Ectodermal cell (in vitro differentiated cells): Measurements from ENCODE around the gene PAPPA. TPM values are rescaled to one million over a fixed set of nuclear protein-coding genes. Genes with fewer than 3 reads are reported as not detected.

ENCODE experiments used
- H3K27ac ChIP-seq: 2 replicates; pipeline ENCODE4 v1.7.0; 2013; ENCODE audit warnings: mild to moderate bottlenecking, low read depth, low read length; ENCODE audit not compliant: insufficient read depth, poor library complexity, severe bottlenecking
- H3K27me3 ChIP-seq: 2 replicates; pipeline ENCODE4 v1.7.0; 2013; ENCODE audit warnings: mild to moderate bottlenecking, low read length; ENCODE audit not compliant: insufficient read depth, control insufficient read depth, poor library complexity, severe bottlenecking
- H3K36me3 ChIP-seq: one replicate; pipeline ENCODE4 v1.7.0; 2013; ENCODE audit warnings: low read length; ENCODE audit not compliant: control insufficient read depth, insufficient read depth
- H3K4me1 ChIP-seq: one replicate; pipeline ENCODE4 v1.7.0; 2013; ENCODE audit warnings: low read length; ENCODE audit not compliant: control insufficient read depth, insufficient read depth
- H3K4me3 ChIP-seq: 2 replicates; pipeline ENCODE4 v1.7.0; 2013; ENCODE audit warnings: low read depth, low read length, control low read depth; ENCODE audit not compliant: insufficient read depth
- H3K9me3 ChIP-seq: 2 replicates; pipeline ENCODE4 v1.7.0; 2013; ENCODE audit warnings: mild to moderate bottlenecking, low read length, moderate library complexity; ENCODE audit not compliant: control insufficient read depth
- WGBS, 2 experiments: methylation state at CpG; one replicate each; pipeline ENCODE4 v1.1.7; 2013; ENCODE audit warnings: missing lambda C conversion rate in 2 of 2; 5-methylcytosine and 5-hydroxymethylcytosine counted together
- polyA plus RNA-seq, 4 experiments: library from polyadenylated mRNA; stranded (reverse); fragments of 50-300 nt; gene quantifications; one replicate each; pipeline ENCODE4 v1.2.3, GENCODE V29; 2013

PAPPA gene, protein sequence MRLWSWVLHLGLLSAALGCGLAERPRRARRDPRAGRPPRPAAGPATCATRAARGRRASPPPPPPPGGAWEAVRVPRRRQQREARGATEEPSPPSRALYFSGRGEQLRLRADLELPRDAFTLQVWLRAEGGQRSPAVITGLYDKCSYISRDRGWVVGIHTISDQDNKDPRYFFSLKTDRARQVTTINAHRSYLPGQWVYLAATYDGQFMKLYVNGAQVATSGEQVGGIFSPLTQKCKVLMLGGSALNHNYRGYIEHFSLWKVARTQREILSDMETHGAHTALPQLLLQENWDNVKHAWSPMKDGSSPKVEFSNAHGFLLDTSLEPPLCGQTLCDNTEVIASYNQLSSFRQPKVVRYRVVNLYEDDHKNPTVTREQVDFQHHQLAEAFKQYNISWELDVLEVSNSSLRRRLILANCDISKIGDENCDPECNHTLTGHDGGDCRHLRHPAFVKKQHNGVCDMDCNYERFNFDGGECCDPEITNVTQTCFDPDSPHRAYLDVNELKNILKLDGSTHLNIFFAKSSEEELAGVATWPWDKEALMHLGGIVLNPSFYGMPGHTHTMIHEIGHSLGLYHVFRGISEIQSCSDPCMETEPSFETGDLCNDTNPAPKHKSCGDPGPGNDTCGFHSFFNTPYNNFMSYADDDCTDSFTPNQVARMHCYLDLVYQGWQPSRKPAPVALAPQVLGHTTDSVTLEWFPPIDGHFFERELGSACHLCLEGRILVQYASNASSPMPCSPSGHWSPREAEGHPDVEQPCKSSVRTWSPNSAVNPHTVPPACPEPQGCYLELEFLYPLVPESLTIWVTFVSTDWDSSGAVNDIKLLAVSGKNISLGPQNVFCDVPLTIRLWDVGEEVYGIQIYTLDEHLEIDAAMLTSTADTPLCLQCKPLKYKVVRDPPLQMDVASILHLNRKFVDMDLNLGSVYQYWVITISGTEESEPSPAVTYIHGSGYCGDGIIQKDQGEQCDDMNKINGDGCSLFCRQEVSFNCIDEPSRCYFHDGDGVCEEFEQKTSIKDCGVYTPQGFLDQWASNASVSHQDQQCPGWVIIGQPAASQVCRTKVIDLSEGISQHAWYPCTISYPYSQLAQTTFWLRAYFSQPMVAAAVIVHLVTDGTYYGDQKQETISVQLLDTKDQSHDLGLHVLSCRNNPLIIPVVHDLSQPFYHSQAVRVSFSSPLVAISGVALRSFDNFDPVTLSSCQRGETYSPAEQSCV (N-terminal part only)
- polyA plus RNA-seq (2013, experiment 1 of 4): 2.1 TPM
- polyA plus RNA-seq (2013, experiment 2 of 4): 2.0 TPM
- 1.9 TPM for polyA plus RNA-seq (2013, experiment 3 of 4)
- polyA plus RNA-seq (2013, experiment 4 of 4): 2.0 TPM

DNA sequence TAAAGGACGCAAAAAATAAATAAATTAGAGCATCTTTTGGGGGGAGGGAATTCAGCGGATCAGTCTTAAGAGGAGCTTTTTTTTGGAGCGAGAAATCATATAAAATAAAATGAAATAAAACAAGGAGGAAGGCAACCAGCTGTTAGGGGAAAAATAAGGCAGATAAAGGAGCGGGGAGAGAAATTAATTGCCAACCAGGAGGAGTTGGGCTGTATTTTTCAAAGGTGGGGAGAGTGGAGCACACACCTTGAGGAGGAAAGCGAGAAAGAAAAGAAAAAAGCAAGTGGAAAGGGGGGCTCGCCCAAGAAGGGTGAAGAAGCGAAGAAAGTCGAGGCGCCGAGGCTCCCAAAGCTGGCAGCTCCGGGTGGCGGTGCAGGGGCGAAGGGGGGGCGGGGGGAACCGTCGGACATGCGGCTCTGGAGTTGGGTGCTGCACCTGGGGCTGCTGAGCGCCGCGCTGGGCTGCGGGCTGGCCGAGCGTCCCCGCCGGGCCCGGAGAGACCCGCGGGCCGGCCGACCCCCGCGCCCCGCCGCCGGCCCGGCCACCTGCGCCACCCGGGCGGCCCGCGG, at the start of gene PAPPA:
PAPPA (plus strand) TSS at position 27 of the 569 bp plus-strand sequence; CDS start at position 409, 382 bp downstream.
- H3K27ac ChIP-seq: no peak within 1 kb of the TSS
- no peaks in the 10 kb centered on the region for H3K36me3 ChIP-seq
- peaks cover 35% of the 10 kb centered on the region for H3K4me1 ChIP-seq
- peak within 1 kb of the TSS; percentile 44 for H3K4me3 ChIP-seq
- 0 to 1% methylated on average over 41 of the region's 41 CpGs for WGBS, 2 experiments
- peaks cover 48% of the 10 kb centered on the region for H3K27me3 ChIP-seq
- H3K9me3 ChIP-seq: no peaks in the 10 kb centered on the region

DNA sequence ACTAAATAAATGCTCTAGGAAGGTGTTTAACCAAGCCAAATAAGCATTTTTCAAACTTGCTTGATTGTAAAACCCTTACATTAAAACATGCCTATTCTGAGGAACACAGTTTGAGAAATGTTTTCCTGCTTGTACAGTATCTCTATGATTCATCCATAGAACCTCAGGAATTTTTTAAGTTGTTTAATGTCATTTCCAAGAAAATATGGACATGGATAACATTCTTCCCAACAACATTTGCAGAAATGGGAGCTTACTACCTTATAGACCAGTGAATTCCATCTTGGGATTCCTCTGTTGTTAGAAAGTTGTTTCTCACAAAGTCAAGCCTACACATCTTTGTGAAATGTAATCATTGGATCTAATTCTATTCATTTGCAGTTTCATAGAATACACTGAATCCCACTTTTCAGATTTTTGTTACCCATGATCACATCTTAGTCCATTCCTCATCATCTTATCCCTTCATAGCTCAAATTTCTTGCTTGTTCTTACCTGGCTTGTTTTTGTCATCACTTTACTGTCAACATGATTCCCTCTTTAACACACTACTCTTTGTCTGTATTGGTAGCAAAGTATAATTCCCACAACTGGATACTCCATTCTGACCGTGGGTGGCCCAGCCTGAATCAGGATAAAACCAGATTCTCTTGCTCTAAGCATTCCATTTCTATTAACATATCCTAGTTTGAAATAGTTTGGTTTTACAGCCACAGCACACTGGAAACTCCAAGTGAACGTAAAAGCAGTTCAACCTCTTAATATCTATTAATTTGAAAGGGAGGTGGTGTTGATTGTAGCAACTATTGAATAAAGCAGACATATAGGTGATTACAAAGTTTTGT, 49.4 kb upstream of the PAPPA start:
- WGBS, 2 experiments: 90 to 98% methylated on average over 2 of the region's 2 CpGs
- Histone ChIP-seq H3K27me3 (no peaks in the 10 kb centered on the region), H3K36me3 (no peaks in the 10 kb centered on the region), H3K9me3 (no peaks in the 10 kb centered on the region), H3K4me1 (no peaks in the 10 kb centered on the region), H3K27ac (no peak overlapping the region), H3K4me3 (no peak overlapping the region)

- 92 to 93% methylated on average over 1 of the region's 1 CpG for WGBS, 2 experiments
- Histone ChIP-seq H3K4me3 (no peak overlapping the region), H3K27me3 (no peaks in the 10 kb centered on the region), H3K27ac (no peak overlapping the region), H3K36me3 (no peaks in the 10 kb centered on the region), H3K9me3 (no peaks in the 10 kb centered on the region), H3K4me1 (peaks cover 2% of the 10 kb centered on the region)
Measured at GRCh38 chr9:116112236-116112635, 41.4 kb upstream of the PAPPA start.

GRCh38 chr9:116115761-116116353, 37.7 kb upstream of the PAPPA start:
- no peak overlapping the region for H3K27ac ChIP-seq

GRCh38 chr9:116116393-116116792, 37.2 kb upstream of the PAPPA start:
- Histone ChIP-seq H3K9me3 (no peaks in the 10 kb centered on the region), H3K4me3 (no peak overlapping the region), H3K4me1 (peaks cover 2% of the 10 kb centered on the region), H3K27me3 (no peaks in the 10 kb centered on the region), H3K36me3 (no peaks in the 10 kb centered on the region), H3K27ac (no peak overlapping the region)

More at GRCh38 chr9:116115761-116116353, 37.7 kb upstream of the PAPPA start:
- no peak overlapping the region for H3K4me3 ChIP-seq
- peaks cover 2% of the 10 kb centered on the region for H3K4me1 ChIP-seq
- H3K27me3 ChIP-seq: no peaks in the 10 kb centered on the region
- WGBS, 2 experiments: 73 to 76% methylated on average over 6 of the region's 6 CpGs
- H3K9me3 ChIP-seq: no peaks in the 10 kb centered on the region
- no peaks in the 10 kb centered on the region for H3K36me3 ChIP-seq

- H3K4me1 ChIP-seq: no peaks in the 10 kb centered on the region
- H3K9me3 ChIP-seq: no peaks in the 10 kb centered on the region
- no peaks in the 10 kb centered on the region for H3K27me3 ChIP-seq
- no peaks in the 10 kb centered on the region for H3K36me3 ChIP-seq
- 93 to 98% methylated on average over 3 of the region's 3 CpGs for WGBS, 2 experiments
- H3K4me3 ChIP-seq: no peak overlapping the region
- no peak overlapping the region for H3K27ac ChIP-seq
Measured at GRCh38 chr9:116123171-116123570, 30.4 kb upstream of the PAPPA start.

- H3K9me3 ChIP-seq: no peaks in the 10 kb centered on the region
- H3K36me3 ChIP-seq: no peaks in the 10 kb centered on the region
- 95 to 96% methylated on average over 4 of the region's 4 CpGs for WGBS, 2 experiments
- no peak overlapping the region for H3K27ac ChIP-seq
- no peaks in the 10 kb centered on the region for H3K27me3 ChIP-seq
- H3K4me1 ChIP-seq: no peaks in the 10 kb centered on the region
- H3K4me3 ChIP-seq: no peak overlapping the region
Measured at GRCh38 chr9:116124472-116125040, 29.0 kb upstream of the PAPPA start.

GRCh38 chr9:116133163-116133562, 20.4 kb upstream of the PAPPA start:
- H3K27ac ChIP-seq: no peak overlapping the region
- no peaks in the 10 kb centered on the region for H3K4me1 ChIP-seq
- 0% methylated on average over 1 of the region's 2 CpGs for WGBS, 2 experiments

More at GRCh38 chr9:116133163-116133562, 20.4 kb upstream of the PAPPA start:
- no peaks in the 10 kb centered on the region for H3K27me3 ChIP-seq
- H3K9me3 ChIP-seq: no peaks in the 10 kb centered on the region
- no peak overlapping the region for H3K4me3 ChIP-seq
- H3K36me3 ChIP-seq: no peaks in the 10 kb centered on the region
